CD4-positive, alpha-beta T cell treated with Interleukin-10 for 1 hour (primary cell): ENCODE measurements around the gene HMSD.

ENCODE experiments used
- DNase-seq: peaks from one replicate; pipeline ENCODE4 v3.0.0-alpha.2; 2020

Gene HMSD

DNA sequence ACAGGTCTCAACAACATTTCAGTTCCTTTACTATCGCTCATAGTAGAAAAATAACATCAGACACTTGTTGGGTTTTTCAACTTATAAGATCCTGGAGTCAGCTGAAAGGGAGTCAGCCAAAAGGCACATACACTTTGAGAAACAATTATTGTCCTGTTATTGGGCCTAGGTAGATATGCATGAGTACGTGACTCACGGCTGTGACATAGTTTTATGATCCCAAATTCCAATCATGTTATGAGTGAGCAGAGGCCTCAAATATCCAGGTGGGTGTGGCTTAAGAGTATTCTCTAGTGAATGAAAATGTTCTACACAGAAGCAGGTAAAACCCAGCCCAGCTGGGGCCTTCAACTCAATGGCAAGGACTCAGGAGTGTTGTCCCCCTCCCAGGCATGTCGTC is 47.9 kb downstream of the HMSD start:
- no peak for DNase-seq

DNA sequence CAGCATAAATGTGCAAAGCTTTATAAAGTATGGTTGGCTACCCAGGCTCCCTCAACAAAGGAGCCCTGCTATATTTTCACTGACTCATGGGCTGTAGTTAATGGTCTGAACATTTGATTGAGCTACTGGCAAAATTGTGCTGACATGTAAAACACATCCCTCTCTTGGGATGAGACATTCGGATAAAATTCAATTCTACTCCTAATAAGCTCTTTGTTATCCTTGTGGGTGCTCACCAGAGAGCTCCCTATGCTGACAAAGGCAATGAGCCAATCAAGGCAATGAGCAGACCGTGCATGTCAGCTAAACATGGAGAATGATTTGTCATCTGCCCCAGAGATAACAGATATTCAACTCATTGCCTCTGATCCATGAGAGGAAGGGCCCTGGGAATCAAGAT is 48.5 kb downstream of the HMSD start:
- no peak for DNase-seq

DNA sequence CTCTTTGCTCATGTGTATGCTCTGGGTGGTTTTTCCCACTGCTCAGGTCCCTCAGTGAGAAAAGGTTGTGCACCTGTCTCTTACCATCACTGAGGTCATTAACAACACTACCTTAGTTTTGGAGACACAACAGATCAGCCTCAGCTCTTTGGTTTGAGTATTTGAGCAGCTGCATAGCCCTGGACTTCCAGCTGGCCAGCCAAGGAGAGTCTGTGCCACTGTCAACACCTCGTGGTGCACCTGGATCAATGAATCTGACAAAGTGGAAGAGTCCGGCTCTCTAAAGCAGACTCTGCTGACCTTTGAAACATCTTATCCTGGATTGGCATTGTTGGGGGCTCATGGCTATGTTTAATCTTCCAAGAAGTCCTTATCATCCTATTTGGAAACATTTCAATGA is 50.8 kb downstream of the HMSD start:
- no peak for DNase-seq

DNA sequence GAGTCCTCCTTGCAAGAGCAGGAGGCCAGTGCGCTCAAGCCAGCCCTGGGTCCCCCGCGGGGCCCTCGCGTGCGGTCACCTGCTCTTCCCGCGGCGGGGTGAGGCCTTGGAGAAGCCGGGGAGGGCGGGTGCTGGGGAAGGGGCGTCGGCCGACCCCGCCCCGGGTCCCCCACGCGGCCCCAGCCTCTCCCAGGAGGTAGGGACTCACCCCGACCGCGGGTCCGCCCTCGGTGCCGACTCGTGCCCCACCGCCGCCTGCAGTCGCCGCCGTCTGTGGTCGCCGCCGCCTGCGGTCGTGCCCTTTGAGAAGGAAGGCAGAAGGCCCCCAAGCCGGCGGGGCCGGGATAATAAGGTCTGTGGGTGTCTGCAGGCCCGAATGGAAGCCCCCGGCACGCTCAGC is 53.5 kb downstream of the HMSD start:
- DNase-seq, result no peak

DNA sequence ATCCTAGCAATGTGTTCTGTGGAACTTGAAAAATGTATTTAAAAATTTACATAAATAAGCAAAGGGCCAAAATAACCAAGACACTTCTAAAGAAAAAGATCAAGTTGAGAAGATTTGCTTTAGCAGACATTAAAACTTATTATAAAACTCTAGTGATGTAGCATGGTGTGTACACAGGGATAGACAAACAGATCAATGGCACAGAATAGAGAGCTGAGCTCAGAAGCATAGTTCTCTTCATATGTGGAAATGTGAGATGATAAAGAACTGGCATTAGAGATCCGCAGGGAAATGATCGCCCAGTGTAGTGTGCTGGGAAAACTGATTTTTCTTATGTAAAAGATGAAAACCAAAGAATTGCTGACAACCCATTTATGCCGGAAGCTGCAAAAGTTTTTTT is 60.2 kb downstream of the HMSD start:
- no peak for DNase-seq
